ENCODE data around the gene SYCE1L.
"Not testable (repeated sequence)": the region's sequence is repeated elsewhere in the genome, so short reads cannot be mapped to it uniquely, and the experiment has no call there.

Gene SYCE1L

GRCh38 chr16:77214411-77215138 is 15.4 kb downstream of the SYCE1L start:
- no peak overlapping the region for H3K27ac Mint-ChIP-seq
- no peak for DNase-seq
- H3K4me1 Mint-ChIP-seq (ENCODE audit: low read depth) = peaks cover 18% of the 10 kb centered on the region
- H3K27me3 Mint-ChIP-seq = no peaks in the 10 kb centered on the region
- no peak overlapping the region for H3K4me3 Mint-ChIP-seq
- no peaks in the 10 kb centered on the region for H3K9me3 Mint-ChIP-seq
- no peaks in the 10 kb centered on the region for H3K36me3 Mint-ChIP-seq (ENCODE audit: low read depth)

DNA sequence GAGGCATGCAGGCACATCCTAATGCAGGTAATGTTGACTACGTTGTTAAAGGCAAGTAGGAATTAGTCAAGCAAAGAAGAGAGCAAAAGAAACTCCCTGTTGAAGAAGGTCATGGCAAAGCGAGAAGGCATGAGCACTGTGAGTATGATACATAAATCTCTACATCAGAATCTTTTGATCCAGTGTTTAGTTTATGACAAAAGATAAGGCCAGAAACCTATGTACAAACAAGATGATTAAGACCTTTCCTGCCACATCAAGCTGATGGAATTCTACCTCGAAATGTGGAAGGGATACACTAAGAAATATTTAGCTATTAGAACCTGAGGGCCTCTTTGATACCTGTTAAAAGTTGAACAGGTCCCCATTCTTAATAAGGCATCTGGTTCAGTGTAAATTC is 20.2 kb downstream of the SYCE1L start:
- H3K27me3 Mint-ChIP-seq = no peaks in the 10 kb centered on the region
- no peak overlapping the region for H3K27ac Mint-ChIP-seq
- no peak overlapping the region for H3K4me3 Mint-ChIP-seq
- no peak for DNase-seq
- H3K9me3 Mint-ChIP-seq = no peaks in the 10 kb centered on the region
- no peaks in the 10 kb centered on the region for H3K4me1 Mint-ChIP-seq (ENCODE audit: low read depth)
- no peaks in the 10 kb centered on the region for H3K36me3 Mint-ChIP-seq (ENCODE audit: low read depth)

- no peaks in the 10 kb centered on the region for H3K27me3 Mint-ChIP-seq
- H3K4me3 Mint-ChIP-seq = no peak overlapping the region
- DNase-seq = no peak
- no peaks in the 10 kb centered on the region for H3K36me3 Mint-ChIP-seq (ENCODE audit: low read depth)
- H3K9me3 Mint-ChIP-seq = no peaks in the 10 kb centered on the region
- H3K4me1 Mint-ChIP-seq (ENCODE audit: low read depth) = no peaks in the 10 kb centered on the region
- H3K27ac Mint-ChIP-seq = no peak overlapping the region
Measured at GRCh38 chr16:77220427-77220826, 21.2 kb downstream of the SYCE1L start.

- no peak for DNase-seq
- H3K4me3 Mint-ChIP-seq = no peak overlapping the region
- H3K9me3 Mint-ChIP-seq = no peaks in the 10 kb centered on the region
- no peaks in the 10 kb centered on the region for H3K27me3 Mint-ChIP-seq
- H3K4me1 Mint-ChIP-seq (ENCODE audit: low read depth) = no peaks in the 10 kb centered on the region
- no peak overlapping the region for H3K27ac Mint-ChIP-seq
- no peaks in the 10 kb centered on the region for H3K36me3 Mint-ChIP-seq (ENCODE audit: low read depth)
Measured at GRCh38 chr16:77221482-77221881, 22.3 kb downstream of the SYCE1L start.

- H3K27ac Mint-ChIP-seq = no peak overlapping the region
- no peaks in the 10 kb centered on the region for H3K36me3 Mint-ChIP-seq (ENCODE audit: low read depth)
- peaks cover 5% of the 10 kb centered on the region for H3K4me1 Mint-ChIP-seq (ENCODE audit: low read depth)
- H3K4me3 Mint-ChIP-seq = no peak overlapping the region
- H3K27me3 Mint-ChIP-seq = no peaks in the 10 kb centered on the region
- no peaks in the 10 kb centered on the region for H3K9me3 Mint-ChIP-seq
- no peak for DNase-seq
Measured at GRCh38 chr16:77223184-77223583, 24.0 kb downstream of the SYCE1L start.

DNA sequence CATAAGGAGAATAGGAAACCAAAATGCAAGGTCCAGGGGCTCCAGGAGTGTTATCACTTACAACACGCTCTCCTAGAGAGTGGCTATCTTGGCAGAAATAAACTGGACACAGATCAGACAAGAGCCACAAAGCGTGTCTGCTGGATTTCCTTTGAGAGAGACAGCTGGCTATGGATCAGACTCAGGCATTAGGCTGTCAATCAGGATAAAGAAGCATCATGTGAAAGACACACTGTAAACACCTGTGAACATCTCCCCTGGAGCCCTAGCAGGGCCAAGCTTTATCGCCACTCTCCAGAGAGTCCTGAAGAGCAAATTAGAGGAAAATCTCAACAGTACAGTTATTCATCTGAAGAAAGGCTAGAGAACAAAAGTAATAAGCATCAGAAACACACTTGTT is 26.0 kb downstream of the SYCE1L start:
- peaks cover 2% of the 10 kb centered on the region for H3K27me3 Mint-ChIP-seq
- H3K27ac Mint-ChIP-seq = no peak overlapping the region
- no peak for DNase-seq
- H3K36me3 Mint-ChIP-seq (ENCODE audit: low read depth) = no peaks in the 10 kb centered on the region
- H3K4me1 Mint-ChIP-seq (ENCODE audit: low read depth) = peaks cover 5% of the 10 kb centered on the region
- H3K9me3 Mint-ChIP-seq = no peaks in the 10 kb centered on the region
- H3K4me3 Mint-ChIP-seq = no peak overlapping the region

DNA sequence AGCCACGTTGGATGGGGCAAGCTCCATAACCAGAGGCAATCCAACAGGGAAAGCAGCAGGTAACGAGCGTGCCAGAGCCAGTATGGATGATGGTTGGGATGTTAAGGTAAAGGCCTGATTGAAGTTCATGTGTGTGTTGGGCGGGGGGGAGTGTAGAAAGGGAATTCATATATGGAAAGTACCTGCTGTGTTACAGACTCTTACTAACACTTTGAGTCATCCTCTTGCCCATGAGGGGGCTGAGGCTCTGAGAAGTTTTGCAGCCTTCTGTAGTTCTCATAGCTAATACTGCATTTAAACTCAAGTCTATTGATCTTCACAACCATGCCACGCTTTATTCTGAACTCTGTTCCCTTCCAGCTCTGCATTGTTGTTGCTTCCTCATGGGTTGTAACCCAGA is 28.5 kb downstream of the SYCE1L start:
- H3K27me3 Mint-ChIP-seq = peaks cover 10% of the 10 kb centered on the region
- no peak for DNase-seq
- no peak overlapping the region for H3K4me3 Mint-ChIP-seq
- H3K9me3 Mint-ChIP-seq = no peaks in the 10 kb centered on the region
- no peaks in the 10 kb centered on the region for H3K36me3 Mint-ChIP-seq (ENCODE audit: low read depth)
- no peak overlapping the region for H3K27ac Mint-ChIP-seq
- peaks cover 5% of the 10 kb centered on the region for H3K4me1 Mint-ChIP-seq (ENCODE audit: low read depth)

GRCh38 chr16:77231047-77231446 is 31.8 kb downstream of the SYCE1L start:
- Mint-ChIP-seq H3K4me3 (no peak overlapping the region), H3K27me3 (peaks cover 33% of the 10 kb centered on the region), H3K9me3 (no peaks in the 10 kb centered on the region), H3K27ac (no peak overlapping the region), H3K4me1 (ENCODE audit: low read depth) (peaks cover 5% of the 10 kb centered on the region), H3K36me3 (ENCODE audit: low read depth) (no peaks in the 10 kb centered on the region)
- DNase-seq = no peak

GRCh38 chr16:77233799-77234519 is 34.8 kb downstream of the SYCE1L start:
- Mint-ChIP-seq H3K36me3 (ENCODE audit: low read depth) (no peaks in the 10 kb centered on the region), H3K27ac (no peak overlapping the region), H3K9me3 (no peaks in the 10 kb centered on the region), H3K4me1 (ENCODE audit: low read depth) (peaks cover 3% of the 10 kb centered on the region), H3K27me3 (peaks cover 35% of the 10 kb centered on the region), H3K4me3 (no peak overlapping the region)
- DNase-seq = no peak

DNA sequence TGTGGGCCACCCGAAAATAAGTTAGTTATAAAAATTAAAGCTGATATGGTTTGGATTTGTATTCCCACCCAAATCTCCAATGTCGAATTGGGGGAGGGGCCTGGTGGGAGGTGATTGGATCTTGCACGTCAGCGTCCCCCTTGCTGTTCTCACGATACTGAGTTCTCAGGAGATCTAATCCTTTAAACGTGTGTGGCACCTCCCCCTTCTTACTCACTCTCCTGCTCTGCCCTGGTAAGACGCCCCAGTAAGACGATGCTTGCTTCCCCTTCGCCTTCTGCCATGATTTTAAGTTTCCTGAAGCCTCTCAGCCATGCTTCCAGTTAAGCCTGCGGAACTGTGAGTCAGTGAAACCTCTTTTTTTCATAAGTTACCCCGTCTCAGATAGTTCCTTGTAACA is 35.4 kb downstream of the SYCE1L start:
- no peaks in the 10 kb centered on the region for H3K9me3 Mint-ChIP-seq
- H3K27ac Mint-ChIP-seq = no peak overlapping the region
- H3K4me3 Mint-ChIP-seq = no peak overlapping the region
- DNase-seq = no peak
- H3K36me3 Mint-ChIP-seq (ENCODE audit: low read depth) = no peaks in the 10 kb centered on the region
- peaks cover 35% of the 10 kb centered on the region for H3K27me3 Mint-ChIP-seq
- peaks cover 3% of the 10 kb centered on the region for H3K4me1 Mint-ChIP-seq (ENCODE audit: low read depth)

DNA sequence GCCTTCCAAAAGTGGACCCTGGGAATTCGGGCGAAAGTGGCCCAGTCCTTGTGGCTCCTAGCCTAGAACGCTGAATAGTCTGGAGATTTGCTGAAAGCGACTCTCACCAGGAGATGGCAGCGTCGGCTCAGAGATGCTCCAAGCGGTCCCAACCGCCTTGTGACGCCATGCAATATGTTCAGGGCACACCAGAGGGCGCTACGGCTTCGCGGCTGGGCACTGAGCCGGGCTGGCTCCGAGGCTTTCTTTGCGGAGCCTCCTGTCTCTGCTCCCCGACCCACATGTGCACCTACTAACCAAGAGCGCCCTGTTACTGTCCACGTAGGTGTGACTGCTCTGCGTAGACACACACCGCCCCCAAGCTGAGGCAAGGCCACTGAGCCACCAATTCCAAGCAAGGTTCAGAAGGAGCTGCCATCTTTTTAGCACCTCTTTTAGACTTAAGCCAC is 36.9 kb downstream of the SYCE1L start:
- peak; percentile 92 for DNase-seq
- peak overlapping the region; percentile 55 for H3K4me3 Mint-ChIP-seq
- H3K36me3 Mint-ChIP-seq (ENCODE audit: low read depth) = no peaks in the 10 kb centered on the region
- H3K9me3 Mint-ChIP-seq = no peaks in the 10 kb centered on the region
- peaks cover 31% of the 10 kb centered on the region for H3K27me3 Mint-ChIP-seq
- no peak overlapping the region for H3K27ac Mint-ChIP-seq
- peaks cover 3% of the 10 kb centered on the region for H3K4me1 Mint-ChIP-seq (ENCODE audit: low read depth)

DNA sequence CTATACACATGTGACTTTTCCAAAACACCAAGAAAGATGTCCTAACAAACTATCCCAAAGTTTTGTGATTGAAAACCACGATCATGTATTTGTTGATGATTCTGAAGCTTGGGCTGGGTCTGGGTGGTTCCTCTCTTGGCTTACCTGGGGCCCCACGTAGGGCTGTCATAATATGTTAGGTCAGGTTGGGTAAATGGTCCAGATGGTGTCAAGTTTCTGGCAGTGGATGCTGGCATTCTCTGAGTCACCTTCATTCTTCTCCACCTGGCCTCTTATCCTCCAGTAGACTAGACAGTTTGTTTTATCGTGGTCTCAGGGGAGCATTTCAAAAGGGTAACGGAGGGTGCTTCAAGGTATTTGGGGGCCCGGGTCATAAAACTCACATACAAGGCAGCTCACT is 39.4 kb downstream of the SYCE1L start:
- H3K36me3 Mint-ChIP-seq (ENCODE audit: low read depth) = no peaks in the 10 kb centered on the region
- peaks cover 20% of the 10 kb centered on the region for H3K27me3 Mint-ChIP-seq
- H3K9me3 Mint-ChIP-seq = no peaks in the 10 kb centered on the region
- H3K4me1 Mint-ChIP-seq (ENCODE audit: low read depth) = peaks cover 3% of the 10 kb centered on the region
- no peak for DNase-seq
- H3K27ac Mint-ChIP-seq = no peak overlapping the region
- no peak overlapping the region for H3K4me3 Mint-ChIP-seq

GRCh38 chr16:77242471-77242870 is 43.3 kb downstream of the SYCE1L start:
- H3K4me1 Mint-ChIP-seq (ENCODE audit: low read depth); H3K9me3 Mint-ChIP-seq; H3K4me3 Mint-ChIP-seq; H3K27ac Mint-ChIP-seq; H3K27me3 Mint-ChIP-seq; H3K36me3 Mint-ChIP-seq (ENCODE audit: low read depth); DNase-seq: not testable (repeated sequence)

DNA sequence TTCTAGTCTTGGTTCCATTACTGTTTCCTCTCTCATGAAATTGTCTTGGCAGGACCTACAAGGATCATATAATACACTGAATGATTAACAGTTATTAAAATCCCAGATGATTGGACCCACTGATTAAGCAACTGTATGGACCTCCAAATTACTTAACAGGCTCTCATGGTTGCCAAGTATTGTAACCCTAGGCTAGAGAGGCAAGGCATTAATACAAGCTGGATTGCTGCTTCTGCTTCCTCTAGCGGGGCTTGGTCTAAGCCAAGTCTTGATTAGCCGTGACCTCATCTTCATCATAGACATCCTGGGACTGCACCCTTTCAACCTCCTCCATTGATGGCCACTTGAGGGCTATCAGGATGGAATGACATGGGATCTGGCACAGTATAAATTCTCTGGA is 46.9 kb downstream of the SYCE1L start:
- H3K4me3 Mint-ChIP-seq = no peak overlapping the region
- H3K36me3 Mint-ChIP-seq (ENCODE audit: low read depth) = no peaks in the 10 kb centered on the region
- peaks cover 2% of the 10 kb centered on the region for H3K27me3 Mint-ChIP-seq
- no peaks in the 10 kb centered on the region for H3K9me3 Mint-ChIP-seq
- no peak for DNase-seq
- no peaks in the 10 kb centered on the region for H3K4me1 Mint-ChIP-seq (ENCODE audit: low read depth)
- no peak overlapping the region for H3K27ac Mint-ChIP-seq

DNA sequence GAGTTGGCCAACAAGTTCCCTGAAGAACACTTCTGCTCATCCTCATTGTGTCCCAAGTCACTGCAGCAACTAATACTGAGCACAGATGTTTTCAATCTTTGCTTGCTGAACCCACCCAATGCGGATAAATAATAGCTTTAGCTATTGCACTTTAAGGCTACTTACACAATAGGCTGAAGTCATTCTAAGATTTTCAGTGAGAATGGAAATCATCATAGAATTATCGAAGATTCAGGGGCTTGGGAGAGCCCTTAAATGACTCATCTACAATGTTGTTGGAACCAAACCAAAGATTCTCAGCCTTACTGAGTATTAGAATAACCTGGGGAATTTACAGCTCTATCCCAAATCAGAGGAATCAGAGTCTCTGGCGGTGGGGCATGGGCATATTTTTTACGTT is 51.2 kb downstream of the SYCE1L start:
- no peaks in the 10 kb centered on the region for H3K9me3 Mint-ChIP-seq
- no peak for DNase-seq
- no peak overlapping the region for H3K4me3 Mint-ChIP-seq
- no peaks in the 10 kb centered on the region for H3K4me1 Mint-ChIP-seq (ENCODE audit: low read depth)
- no peak overlapping the region for H3K27ac Mint-ChIP-seq
- H3K27me3 Mint-ChIP-seq = peaks cover 11% of the 10 kb centered on the region
- no peaks in the 10 kb centered on the region for H3K36me3 Mint-ChIP-seq (ENCODE audit: low read depth)

All from activated T-cell treated with anti-CD3 and anti-CD28 coated beads, Interleukin-2, amount 50 U/mL, for 24 hours (primary cell).